Chondrocyte (in vitro differentiated cells): ENCODE data around the gene ANKRD24. TPM values are rescaled to one million over a fixed set of nuclear protein-coding genes. Genes with fewer than 3 reads are reported as not detected.
"Not testable (repeated sequence)": the region's sequence is repeated elsewhere in the genome, so short reads cannot be mapped to it uniquely, and the experiment has no call there.

Experiments used
- DNase-seq: peaks from one replicate; pipeline ENCODE4 v3.0.0; 2021; ENCODE audit warnings: mixed read lengths, low spot score
- H3K27ac Mint-ChIP-seq: one replicate; pipeline ENCODE4 v1.8.0; 2021; ENCODE audit warnings: mild to moderate bottlenecking, moderate library complexity, mixed read lengths; ENCODE audit not compliant: unreplicated experiment
- H3K27me3 Mint-ChIP-seq: 2 replicates; pipeline ENCODE4 v1.8.0; 2021; ENCODE audit warnings: low read depth, mixed read lengths
- H3K36me3 Mint-ChIP-seq: 2 replicates; pipeline ENCODE4 v1.8.0; 2021; ENCODE audit warnings: low read depth, mixed read lengths
- H3K4me1 Mint-ChIP-seq: 2 replicates; pipeline ENCODE4 v1.8.0; 2021; ENCODE audit warnings: low read depth, mild to moderate bottlenecking, mixed read lengths
- H3K4me3 Mint-ChIP-seq: one replicate; pipeline ENCODE4 v1.8.0; 2021; ENCODE audit warnings: mild to moderate bottlenecking, moderate library complexity, mixed read lengths; ENCODE audit not compliant: unreplicated experiment
- H3K9me3 Mint-ChIP-seq: 2 replicates; pipeline ENCODE4 v1.8.0; 2021; ENCODE audit warnings: low read depth, mixed read lengths
- CTCF ChIP-seq: fragments of 200-600 bp; sonication (generic); IDR thresholded peaks from 2 replicates; pipeline ENCODE4 v1.5.0; 2021; ENCODE audit warnings: antibody characterized with exemption, mild to moderate bottlenecking, moderate library complexity
- long read RNA-seq: library from polyadenylated mRNA; stranded (forward); transcript quantifications from one replicate; pipeline ENCODE4 v2.0.0, GENCODE V29; 2021
- total RNA-seq: library from RNA; stranded (reverse); gene quantifications from 3 replicates; pipeline ENCODE4 v1.2.1, GENCODE V29; 2021

The ANKRD24 gene
- total RNA-seq, result 0.47 to 1.3 TPM (median 0.92 TPM) in 3 replicates
- long read RNA-seq, partial matches to known transcripts, result 0 of 1 reads
- long read RNA-seq, other reads (novel, unspliced or antisense), result 1 of 1 reads

GRCh38 chr19:4182084-4182810 lies at the start of gene ANKRD24, which contains the start of gene SIRT6:
TSS of gene ANKRD24 (plus strand) at chr19:4182689. CDS start at chr19:4186426, 3,737 bp downstream.
TSS of gene SIRT6 (minus strand) at chr19:4182563. CDS start at chr19:4182539, 24 bp downstream.
- H3K4me1 Mint-ChIP-seq, result peaks cover 18% of the 10 kb centered on the region
- DNase-seq, result peak; percentile 98
- no peaks in the 10 kb centered on the region for H3K9me3 Mint-ChIP-seq
- no peak for TF ChIP-seq CTCF
- H3K36me3 Mint-ChIP-seq, result peaks cover 9% of the 10 kb centered on the region
- no peaks in the 10 kb centered on the region for H3K27me3 Mint-ChIP-seq
- H3K4me3 Mint-ChIP-seq, result peak within 1 kb of the TSS; percentile 97
- peak within 1 kb of the TSS; percentile 96 for H3K27ac Mint-ChIP-seq

DNA sequence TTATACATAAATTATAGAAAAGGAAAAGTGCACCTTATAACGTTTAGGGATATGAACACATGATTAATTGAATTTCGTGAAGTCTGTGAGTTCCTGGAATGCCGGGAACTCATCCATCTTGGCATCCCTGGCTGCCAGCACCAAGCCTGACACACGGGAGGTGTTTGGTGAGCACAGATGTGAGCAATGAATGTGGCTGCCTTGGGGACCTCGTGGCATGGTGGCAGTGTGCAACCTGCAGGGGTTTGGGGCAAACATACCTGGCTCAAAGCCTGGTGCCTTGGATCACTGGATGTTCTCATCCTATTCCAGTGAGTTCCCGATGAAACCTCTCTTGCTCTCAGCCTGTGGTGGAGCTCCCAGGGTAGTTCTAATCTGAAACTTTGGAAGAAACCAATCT lies 48.1 kb upstream of the ANKRD24 start:
- no peak for DNase-seq
- no peaks in the 10 kb centered on the region for H3K36me3 Mint-ChIP-seq
- H3K4me1 Mint-ChIP-seq, result peaks cover 13% of the 10 kb centered on the region
- H3K27ac Mint-ChIP-seq, result no peak overlapping the region
- H3K9me3 Mint-ChIP-seq, result no peaks in the 10 kb centered on the region
- no peaks in the 10 kb centered on the region for H3K27me3 Mint-ChIP-seq
- TF ChIP-seq CTCF, result no peak
- no peak overlapping the region for H3K4me3 Mint-ChIP-seq

DNA sequence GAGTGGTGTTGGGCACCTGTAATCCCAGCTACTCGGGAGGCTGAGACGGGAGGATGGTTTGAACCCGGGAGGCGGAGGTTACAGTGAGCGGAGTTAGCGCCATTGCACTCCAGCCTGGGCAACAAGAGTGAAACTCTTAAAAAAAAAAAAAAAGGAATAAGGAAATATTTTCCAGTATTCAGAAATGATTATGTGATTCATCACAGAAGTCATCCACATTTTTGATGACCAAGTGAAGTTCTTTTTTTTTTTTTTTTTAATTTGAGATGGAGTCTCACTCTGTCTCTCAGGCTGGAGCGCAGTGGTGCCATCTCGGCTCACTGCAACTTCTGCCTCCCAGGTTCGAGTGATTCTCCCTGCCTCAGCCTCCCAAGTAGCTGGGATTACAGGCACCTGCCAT lies 47.1 kb upstream of the ANKRD24 start:
- not testable (repeated sequence) for DNase-seq, H3K4me3 Mint-ChIP-seq, H3K27me3 Mint-ChIP-seq, H3K27ac Mint-ChIP-seq, H3K36me3 Mint-ChIP-seq, H3K9me3 Mint-ChIP-seq
- peaks cover 19% of the 10 kb centered on the region for H3K4me1 Mint-ChIP-seq

DNA sequence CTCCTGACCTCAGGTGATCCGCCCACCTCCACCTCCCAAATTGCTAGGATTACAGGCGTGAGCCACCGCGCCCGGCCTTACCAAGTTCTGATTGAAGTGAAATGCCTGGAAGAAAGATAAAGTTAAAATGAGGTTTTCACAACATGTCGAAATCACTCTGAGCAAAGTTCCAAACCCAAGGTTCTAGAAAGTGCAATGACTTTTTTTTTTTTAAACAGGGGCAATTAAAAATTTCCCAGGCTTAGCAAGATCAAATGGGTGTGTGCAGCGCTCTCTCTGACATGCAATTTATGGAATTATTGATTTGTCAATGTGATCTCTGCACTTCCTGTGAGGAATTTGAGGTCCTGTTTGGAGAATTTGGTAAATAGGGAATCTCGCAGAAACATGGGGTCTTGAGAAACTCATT lies 45.8 kb upstream of the ANKRD24 start:
- no peak for DNase-seq
- no peak overlapping the region for H3K4me3 Mint-ChIP-seq
- no peak overlapping the region for H3K27ac Mint-ChIP-seq
- H3K27me3 Mint-ChIP-seq, result no peaks in the 10 kb centered on the region
- H3K9me3 Mint-ChIP-seq, result no peaks in the 10 kb centered on the region
- H3K4me1 Mint-ChIP-seq, result peaks cover 9% of the 10 kb centered on the region
- no peaks in the 10 kb centered on the region for H3K36me3 Mint-ChIP-seq
- TF ChIP-seq CTCF, result no peak

- no peaks in the 10 kb centered on the region for H3K27me3 Mint-ChIP-seq
- H3K27ac Mint-ChIP-seq, result no peak overlapping the region
- H3K9me3 Mint-ChIP-seq, result no peaks in the 10 kb centered on the region
- no peak for DNase-seq
- H3K36me3 Mint-ChIP-seq, result no peaks in the 10 kb centered on the region
- H3K4me3 Mint-ChIP-seq, result no peak overlapping the region
- H3K4me1 Mint-ChIP-seq, result peaks cover 7% of the 10 kb centered on the region
- no peak for TF ChIP-seq CTCF
Measured at GRCh38 chr19:4138445-4138844, 44.0 kb upstream of the ANKRD24 start.
